Pancreas (tissue), 10 donors: ENCODE measurements around the gene PKD1L1. TPM values are rescaled to one million over a fixed set of nuclear protein-coding genes. Genes with fewer than 3 reads are reported as not detected.

Experiments
- ATAC-seq, 4 donors: fragments of 200-7000 bp; cut with Tn5 transposase; one replicate each; pipeline versions ENCODE4 v1.8.0 to v1.9.1; 2020; ENCODE audit warnings: mild to moderate bottlenecking in 4 of 4, moderate library complexity in 4 of 4
- DNase-seq, 6 donors: peaks; one replicate each; pipeline ENCODE4 v3.0.0-alpha.2; 2020
- FAIRE-seq: peaks from 2 replicates; lab custom pipeline; 2012; peaks lifted over from hg19 to GRCh38; lab: Jason Lieb, UNC
- H3K27ac ChIP-seq, 4 donors: fragments of 200-600 bp; sonication (generic); 1 replicate in 3 of 4; 2 replicates in 1 of 4; pipeline versions ENCODE4 v1.5.0 to v1.8.0; 2020
- H3K27me3 ChIP-seq, 4 donors: fragments of 200-600 bp; one replicate each; pipeline ENCODE4 v1.8.0; 2021
- H3K36me3 ChIP-seq, 3 donors: fragments of 200-600 bp; sonication (generic) in 1 of 3; one replicate each; pipeline versions ENCODE4 v1.5.0 to v1.8.0; 2020 to 2021
- H3K4me1 ChIP-seq, 3 donors: fragments of 200-600 bp; one replicate each; pipeline ENCODE4 v1.8.0; 2021
- H3K4me3 ChIP-seq, 4 donors: fragments of 200-600 bp; sonication (generic) in 2 of 4; one replicate each; pipeline versions ENCODE4 v1.5.0 to v1.8.0; 2020 to 2021
- H3K9me3 ChIP-seq, 4 donors: fragments of 200-600 bp; one replicate each; pipeline ENCODE4 v1.8.0; 2021
- WGBS, 2 donors: extraction: QIAGEN DNeasy Blood & Tissue Kit; methylation state at CpG; one replicate each; pipeline ENCODE4 v1.1.7; 2013; 5-methylcytosine and 5-hydroxymethylcytosine counted together
- intact Hi-C, 3 donors: fragments of 100-400 bp; cut with DNase I; formaldehyde crosslinking; loops; one replicate each; pipeline versions ENCODE4 v1.11.1 to v1.14.2; 2022
- polyA plus RNA-seq, 2 donors: library from polyadenylated mRNA; stranded (reverse); fragments of 200-250 nt; gene quantifications; one replicate each; pipeline ENCODE4 v1.2.3, GENCODE V29; 2013
- total RNA-seq, 6 donors: library from RNA; stranded (reverse); fragmentation: NEBNext Ultra II Directional in 4 of 6; extraction: Animal tissue kit (Norgen Biotek cat#: 25700) in 4 of 6; gene quantifications; one replicate each; pipeline versions ENCODE4 v1.2.1 to v1.2.4, GENCODE V29; 2021 to 2023
- TF ChIP-seq, protein P1 (sequence below), 4 donors: fragments of 200-600 bp; sonication (generic) in 3 of 4; IDR thresholded peaks; one replicate each; pipeline versions ENCODE4 v1.5.0 to v1.8.0; 2021; ENCODE audit warnings: antibody characterized with exemption in 4 of 4
- donor health status: healthy with polysubstance abuse.
- donor health status: DM: no; HTN: no; CAD: no; lungs with moderate emphysema.
- donor health status: DM: no; HTN: no; CAD: no.
- donor health status: control.
- donor health status: control.
- donor health status: Bipolar disorder and iron deficiency.
- donor health status: DM: yes; HTN: yes; CAD: no.
- donor health status: DM: no; HTN: no; CAD: no.
- donor health status: DM: no; HTN: no; CAD: no.
- donor health status: DM: yes; HTN: yes; CAD: no.

PKD1L1 gene
- total and polyA plus RNA-seq, 8 donors, result 0.03 to 0.54 (median 0.13) TPM

DNA sequence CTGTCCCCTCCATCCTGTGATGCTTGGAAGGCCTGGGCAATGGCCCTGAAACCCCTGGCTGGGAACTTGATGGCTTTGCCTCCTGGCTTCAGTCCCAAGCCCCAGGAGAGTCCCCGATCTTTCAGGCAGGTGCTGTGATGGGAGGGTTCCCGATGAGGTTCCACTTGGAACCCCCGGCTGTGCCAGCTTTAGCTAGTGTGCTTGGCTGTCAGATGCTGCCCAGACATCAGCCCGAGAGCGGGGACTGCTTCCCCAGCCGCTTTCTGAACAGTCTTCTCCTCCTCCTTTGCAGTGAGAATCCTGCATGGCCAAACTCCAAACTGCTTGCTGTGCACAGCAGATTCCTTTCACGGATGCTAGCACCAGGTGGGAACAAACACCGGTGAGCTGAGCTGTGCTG lies 58.1 kb downstream of the PKD1L1 start:
- no peaks in the 10 kb centered on the region for H3K4me1 ChIP-seq
- no peak overlapping the region for H3K27ac ChIP-seq
- TF ChIP-seq, protein P1, sequence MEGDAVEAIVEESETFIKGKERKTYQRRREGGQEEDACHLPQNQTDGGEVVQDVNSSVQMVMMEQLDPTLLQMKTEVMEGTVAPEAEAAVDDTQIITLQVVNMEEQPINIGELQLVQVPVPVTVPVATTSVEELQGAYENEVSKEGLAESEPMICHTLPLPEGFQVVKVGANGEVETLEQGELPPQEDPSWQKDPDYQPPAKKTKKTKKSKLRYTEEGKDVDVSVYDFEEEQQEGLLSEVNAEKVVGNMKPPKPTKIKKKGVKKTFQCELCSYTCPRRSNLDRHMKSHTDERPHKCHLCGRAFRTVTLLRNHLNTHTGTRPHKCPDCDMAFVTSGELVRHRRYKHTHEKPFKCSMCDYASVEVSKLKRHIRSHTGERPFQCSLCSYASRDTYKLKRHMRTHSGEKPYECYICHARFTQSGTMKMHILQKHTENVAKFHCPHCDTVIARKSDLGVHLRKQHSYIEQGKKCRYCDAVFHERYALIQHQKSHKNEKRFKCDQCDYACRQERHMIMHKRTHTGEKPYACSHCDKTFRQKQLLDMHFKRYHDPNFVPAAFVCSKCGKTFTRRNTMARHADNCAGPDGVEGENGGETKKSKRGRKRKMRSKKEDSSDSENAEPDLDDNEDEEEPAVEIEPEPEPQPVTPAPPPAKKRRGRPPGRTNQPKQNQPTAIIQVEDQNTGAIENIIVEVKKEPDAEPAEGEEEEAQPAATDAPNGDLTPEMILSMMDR (IDR thresholded peaks at IDR 0.05), result no peak
- FAIRE-seq (no peak), DNase-seq (no peak), ATAC-seq (no peak)
- WGBS, 2 donors, result 79 to 84% methylated on average over 8 of the region's 8 CpGs
- H3K4me3 ChIP-seq, result no peak overlapping the region
- no peaks in the 10 kb centered on the region for H3K36me3 ChIP-seq
- H3K27me3 ChIP-seq, result no peaks in the 10 kb centered on the region
- no peaks in the 10 kb centered on the region for H3K9me3 ChIP-seq
- intact Hi-C loops, result no loop called here

DNA sequence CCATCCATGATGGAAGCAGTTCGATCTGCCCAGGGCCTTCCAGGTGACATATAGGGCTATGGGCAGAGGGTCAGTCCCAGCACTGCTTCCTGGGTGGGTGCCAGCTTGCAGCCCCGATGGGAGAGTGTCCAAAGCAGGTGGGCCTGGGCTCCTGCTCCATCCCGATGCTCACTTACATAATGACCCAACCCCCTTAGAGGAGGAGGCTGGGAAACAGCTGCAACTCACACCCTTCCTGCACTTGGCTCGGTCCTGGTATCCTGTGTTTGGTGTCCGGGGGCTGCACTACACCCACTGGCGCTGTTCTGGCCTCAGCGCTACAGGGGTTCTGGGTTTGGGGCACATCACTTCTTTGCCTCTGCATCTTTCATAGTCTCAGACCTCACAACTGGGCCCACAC lies 58.5 kb downstream of the PKD1L1 start:
- no peaks in the 10 kb centered on the region for H3K36me3 ChIP-seq
- H3K27ac ChIP-seq, result no peak overlapping the region
- WGBS, 2 donors, result 83 to 87% methylated on average over 7 of the region's 7 CpGs
- ATAC-seq (no peak), DNase-seq (no peak), FAIRE-seq (no peak)
- TF ChIP-seq, protein P1 (IDR thresholded peaks at IDR 0.05), result no peak
- no peaks in the 10 kb centered on the region for H3K27me3 ChIP-seq
- no peaks in the 10 kb centered on the region for H3K4me1 ChIP-seq
- no peaks in the 10 kb centered on the region for H3K9me3 ChIP-seq
- H3K4me3 ChIP-seq, result no peak overlapping the region
- intact Hi-C loops, result no loop called here

DNA sequence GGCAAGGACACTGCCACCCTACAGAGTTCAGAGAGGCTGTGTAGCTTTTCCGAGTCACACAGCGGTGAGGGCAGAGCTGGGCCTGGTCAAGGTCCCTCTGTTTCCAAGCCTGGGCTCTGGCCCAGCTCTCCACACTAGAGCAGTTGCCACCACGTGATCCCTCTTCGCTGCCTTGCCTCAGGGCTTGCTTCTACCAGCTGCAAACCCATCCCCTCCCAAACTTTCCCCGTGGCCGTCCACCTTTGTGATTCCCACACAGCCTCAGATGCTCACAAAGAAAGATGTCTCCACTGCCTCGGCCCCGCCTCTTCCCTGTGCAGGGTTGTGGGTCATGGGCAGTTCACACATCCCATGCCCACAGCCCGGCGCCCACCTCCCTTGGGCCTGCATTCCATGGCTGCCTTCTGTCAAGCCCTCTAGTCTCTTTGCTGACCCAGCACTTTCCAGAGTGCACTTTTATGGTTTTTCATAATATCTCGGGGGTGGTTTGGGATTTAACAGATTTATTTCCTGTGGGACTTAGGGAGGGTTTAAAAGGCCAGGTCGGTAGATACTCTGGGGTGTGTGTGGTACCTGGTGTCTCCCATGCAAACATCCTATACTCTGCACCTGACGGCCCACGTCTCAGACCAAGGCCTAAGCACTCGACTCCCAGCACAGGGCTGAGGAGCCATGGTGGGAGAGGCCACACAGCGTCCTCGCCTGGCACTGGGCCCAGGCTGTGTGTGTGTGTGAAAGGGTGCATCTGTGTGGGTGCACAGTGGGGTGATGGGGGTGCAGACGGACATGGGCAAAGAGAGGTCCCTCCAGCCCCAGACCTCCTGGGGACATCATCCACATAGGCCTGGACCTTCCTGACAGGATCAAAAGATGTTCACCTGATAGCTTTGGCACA lies 59.6 kb downstream of the PKD1L1 start:
- no peaks in the 10 kb centered on the region for H3K36me3 ChIP-seq
- H3K9me3 ChIP-seq, result no peaks in the 10 kb centered on the region
- no peak overlapping the region for H3K27ac ChIP-seq
- intact Hi-C loops, result no loop called here
- H3K4me3 ChIP-seq, result no peak overlapping the region
- H3K27me3 ChIP-seq, result no peaks in the 10 kb centered on the region
- no peaks in the 10 kb centered on the region for H3K4me1 ChIP-seq
- DNase-seq (no peak), ATAC-seq (no peak), FAIRE-seq (no peak)
- TF ChIP-seq, protein P1 (IDR thresholded peaks at IDR 0.05), result no peak
- 84 to 88% methylated on average over 18 of the region's 18 CpGs for WGBS, 2 donors

GRCh38 chr7:47887016-47887640 lies 61.1 kb downstream of the PKD1L1 start:
- H3K36me3 ChIP-seq, result no peaks in the 10 kb centered on the region
- no peak overlapping the region for H3K27ac ChIP-seq
- no peak for FAIRE-seq
- TF ChIP-seq, protein P1 (IDR thresholded peaks at IDR 0.05), result no peak
- intact Hi-C loops, result no loop called here
- DNase-seq, result no peak
- no peaks in the 10 kb centered on the region for H3K27me3 ChIP-seq
- no peak overlapping the region for H3K4me3 ChIP-seq
- ATAC-seq, result no peak
- no peaks in the 10 kb centered on the region for H3K9me3 ChIP-seq
- no peaks in the 10 kb centered on the region for H3K4me1 ChIP-seq
- WGBS, 2 donors, result 64 to 67% methylated on average over 7 of the region's 7 CpGs
